Activated CD4-positive, CD25-positive, alpha-beta regulatory T cell treated with anti-CD3 and anti-CD28 coated beads, Interleukin-2, amount 50 U/mL, for 16 hours (primary cell): ENCODE data around the gene ATRN.

ENCODE experiments used
- DNase-seq: peaks from one replicate; pipeline ENCODE4 v3.0.0-alpha.2; 2020; ENCODE audit warnings: low read depth, low spot score

Gene ATRN

GRCh38 chr20:3622406-3622805, 151.6 kb downstream of the ATRN start:
- no peak for DNase-seq

GRCh38 chr20:3627476-3627875, 156.7 kb downstream of the ATRN start:
- DNase-seq: no peak

DNA sequence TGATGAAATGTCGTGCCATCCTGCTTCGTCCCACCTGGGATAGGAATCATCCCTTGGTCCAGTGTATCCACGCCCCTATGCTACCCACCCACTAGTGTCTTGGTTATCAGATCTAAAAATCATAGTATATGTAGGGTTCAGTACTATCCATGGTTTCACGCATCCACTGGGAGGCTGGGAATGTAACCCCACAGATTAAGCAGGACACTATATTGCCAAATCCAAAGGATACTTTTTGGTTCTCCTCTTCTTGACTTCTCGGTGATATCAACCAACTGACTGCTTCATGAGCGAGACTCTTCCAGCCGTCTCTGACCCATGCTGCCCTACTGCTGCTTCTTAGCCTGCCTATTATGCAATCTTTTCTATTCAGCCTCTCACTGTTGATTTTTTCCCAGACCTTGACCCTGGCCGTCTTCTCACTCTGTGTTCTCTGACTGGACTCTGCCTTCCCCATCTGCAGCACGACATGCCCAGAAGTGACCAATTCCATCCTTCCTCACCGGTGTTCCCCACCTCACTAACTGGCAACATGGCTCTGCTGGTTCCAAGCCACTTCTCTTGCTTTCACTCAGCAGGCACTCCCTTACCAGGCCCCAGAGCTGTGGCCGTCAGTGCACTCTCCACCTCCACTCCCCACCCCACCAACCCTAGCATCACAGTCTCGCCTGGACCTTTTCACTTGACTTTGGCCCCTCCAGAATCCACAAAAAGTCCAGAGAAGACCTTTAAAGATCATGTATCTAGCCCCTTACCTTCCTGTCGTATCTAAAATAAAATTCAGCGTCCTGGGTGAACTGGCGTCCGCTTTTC, 157.9 kb downstream of the ATRN start:
- no peak for DNase-seq

GRCh38 chr20:3629893-3630292, 159.1 kb downstream of the ATRN start:
- DNase-seq: no peak

GRCh38 chr20:3630429-3630828, 159.6 kb downstream of the ATRN start:
- no peak for DNase-seq

DNA sequence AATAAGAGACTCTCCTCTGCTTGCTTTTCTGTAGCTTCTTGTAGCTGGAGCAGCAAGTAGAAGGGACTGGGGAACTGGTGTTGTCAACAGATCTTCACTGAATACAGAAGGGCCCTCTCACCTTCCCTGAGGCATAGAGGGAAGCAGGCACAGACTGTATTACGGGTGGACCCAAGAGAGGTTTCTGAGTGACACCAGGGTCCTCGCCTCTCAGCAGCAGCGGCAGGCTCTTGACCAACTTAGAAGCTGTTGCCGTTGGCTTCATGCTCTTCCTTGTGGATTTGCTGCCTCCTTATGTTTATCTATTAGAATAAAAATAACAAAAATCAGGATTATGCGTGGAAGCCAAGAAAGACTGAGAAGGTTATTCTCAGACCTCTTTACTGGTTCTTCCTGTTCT, 160.7 kb downstream of the ATRN start:
- no peak for DNase-seq

DNA sequence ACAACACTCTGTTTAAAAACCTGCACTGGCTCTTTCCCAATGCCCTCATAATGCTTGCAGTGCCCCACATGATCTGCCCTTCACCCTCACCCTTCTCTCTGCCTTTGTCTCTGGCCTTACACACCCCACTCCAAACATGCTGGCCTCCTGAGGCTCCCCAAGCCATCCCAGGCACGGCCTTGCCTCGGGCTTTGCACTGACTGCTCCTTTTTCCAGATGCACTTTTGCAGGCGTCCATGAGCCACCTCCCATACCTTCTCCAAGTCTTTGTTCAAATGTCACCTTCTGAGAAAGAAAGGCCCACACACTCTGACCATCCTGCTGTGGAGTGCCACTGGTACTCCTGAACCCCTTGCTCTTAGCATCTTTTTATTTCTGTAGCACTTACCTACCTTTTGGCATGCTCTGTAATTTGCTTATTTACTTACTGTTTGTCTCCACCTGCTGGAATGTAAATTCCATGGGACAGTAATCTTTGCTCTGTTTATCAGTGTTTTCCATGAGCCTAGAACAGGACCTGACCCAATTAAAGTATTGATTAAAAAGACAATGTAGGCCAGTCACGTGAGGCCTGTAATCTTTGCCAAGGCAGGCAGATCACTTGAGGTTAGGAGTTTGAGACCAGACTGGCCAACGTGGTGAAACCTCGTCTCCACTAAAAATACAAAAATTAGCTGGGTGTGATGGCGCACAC, 161.6 kb downstream of the ATRN start:
- no peak for DNase-seq

DNA sequence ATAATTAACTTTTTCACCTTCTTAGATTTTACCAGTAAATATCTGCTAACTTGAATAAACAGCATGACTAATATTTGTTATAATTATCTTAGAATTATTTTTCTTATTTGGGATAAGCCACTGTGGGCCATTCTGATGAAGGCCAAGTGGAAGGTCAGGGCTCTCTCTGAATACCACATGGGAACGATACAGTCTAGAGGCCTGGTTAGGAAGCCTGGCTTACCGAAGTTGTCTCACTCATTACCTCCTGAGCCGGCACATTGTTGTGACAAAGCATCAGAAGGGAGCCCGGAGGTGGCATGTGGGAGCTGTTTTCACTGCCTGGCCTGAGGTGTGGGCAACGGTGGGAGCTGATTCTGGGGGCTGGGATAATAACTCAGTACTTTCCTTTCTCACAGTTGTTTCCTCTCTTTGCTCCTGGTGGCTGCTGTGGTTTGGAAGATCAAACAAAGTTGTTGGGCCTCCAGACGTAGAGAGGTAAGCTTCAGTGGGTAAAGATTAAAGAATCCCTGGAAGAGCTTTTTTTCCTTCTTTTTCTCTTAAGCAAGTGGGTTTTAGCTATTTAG, 163.2 kb downstream of the ATRN start:
- no peak for DNase-seq

- DNase-seq: no peak
Observed at GRCh38 chr20:3635346-3635745, 164.5 kb downstream of the ATRN start.

DNA sequence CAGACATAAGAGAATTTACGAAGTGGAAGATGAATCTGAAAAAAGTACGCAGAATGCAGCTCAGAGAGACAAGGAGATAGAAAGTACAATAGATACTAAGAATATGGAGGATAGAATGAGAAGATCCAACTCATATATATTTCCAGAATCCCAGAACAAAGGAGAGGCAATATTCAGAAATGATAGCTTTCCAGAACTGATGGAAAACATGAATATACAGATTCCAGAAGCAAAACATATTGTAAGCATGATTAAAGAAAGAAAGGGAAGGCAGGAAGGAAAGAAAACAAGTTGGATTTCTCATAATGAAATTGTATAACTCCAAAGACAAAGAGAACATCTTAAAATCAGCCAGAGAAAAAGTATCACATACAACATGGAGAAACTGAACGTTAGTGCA, 169.4 kb downstream of the ATRN start:
- no peak for DNase-seq

GRCh38 chr20:3645309-3646066, 174.7 kb downstream of the ATRN start:
- DNase-seq: no peak

GRCh38 chr20:3646067-3646440, 175.2 kb downstream of the ATRN start:
- no peak for DNase-seq

DNA sequence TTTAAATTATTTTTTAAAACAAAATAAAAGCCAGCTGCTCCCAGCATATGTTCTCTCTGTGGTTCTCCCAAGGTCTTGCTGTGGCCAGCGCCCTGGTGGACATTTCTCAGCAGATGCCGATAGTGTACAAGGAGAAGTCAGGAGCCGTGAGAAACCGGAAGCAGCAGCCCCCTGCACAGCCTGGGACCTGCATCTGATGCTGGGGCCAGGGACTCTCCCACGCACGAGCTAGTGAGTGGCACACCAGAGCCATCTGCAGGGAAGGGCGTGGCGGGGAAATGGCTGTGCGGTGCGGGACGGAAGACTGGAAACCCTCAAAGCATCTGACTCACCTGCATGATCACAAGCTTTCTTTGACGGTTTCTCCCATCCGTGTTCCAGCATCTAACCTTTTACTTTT, 175.8 kb downstream of the ATRN start:
- DNase-seq: no peak

DNA sequence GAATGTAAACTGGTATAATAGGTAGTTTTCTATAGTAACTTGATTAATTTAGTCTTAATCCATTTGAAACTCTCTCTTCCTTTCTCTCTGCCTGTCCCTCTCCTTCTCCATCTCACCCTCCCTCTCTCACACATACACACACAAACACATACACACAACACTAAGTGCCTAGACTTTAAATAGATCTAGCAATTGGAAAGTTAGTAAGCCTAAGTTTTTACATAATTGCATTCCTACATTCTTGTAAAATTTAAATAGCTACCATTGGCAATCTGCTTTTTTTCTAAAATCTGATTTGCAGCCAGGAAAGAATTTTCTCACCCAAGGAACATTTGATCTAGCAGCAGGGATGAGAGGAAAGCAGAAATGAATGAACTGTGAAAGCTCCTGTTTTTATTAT, 176.7 kb downstream of the ATRN start:
- no peak for DNase-seq

DNA sequence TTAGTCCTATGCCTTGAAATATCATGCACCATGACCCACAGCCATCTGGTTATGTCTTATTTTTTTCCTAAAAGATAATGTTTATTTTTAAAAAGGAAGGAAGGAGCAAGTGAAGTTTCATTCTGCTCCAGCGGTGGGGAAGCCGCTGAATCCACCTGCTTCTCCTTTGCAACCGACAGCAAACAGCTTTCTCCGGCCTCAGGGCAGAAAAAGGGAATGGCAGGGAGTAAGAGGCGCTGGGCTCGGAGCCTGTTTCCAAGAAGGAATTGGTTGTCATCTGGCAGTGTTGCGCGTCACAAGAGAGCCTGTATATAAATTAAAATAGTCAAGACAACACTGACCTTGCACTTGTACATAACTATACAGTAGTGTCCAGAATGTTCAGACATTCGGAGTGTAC, 178.1 kb downstream of the ATRN start:
- DNase-seq: no peak

- no peak for DNase-seq
Observed at GRCh38 chr20:3651204-3651962, 180.6 kb downstream of the ATRN start.

DNA sequence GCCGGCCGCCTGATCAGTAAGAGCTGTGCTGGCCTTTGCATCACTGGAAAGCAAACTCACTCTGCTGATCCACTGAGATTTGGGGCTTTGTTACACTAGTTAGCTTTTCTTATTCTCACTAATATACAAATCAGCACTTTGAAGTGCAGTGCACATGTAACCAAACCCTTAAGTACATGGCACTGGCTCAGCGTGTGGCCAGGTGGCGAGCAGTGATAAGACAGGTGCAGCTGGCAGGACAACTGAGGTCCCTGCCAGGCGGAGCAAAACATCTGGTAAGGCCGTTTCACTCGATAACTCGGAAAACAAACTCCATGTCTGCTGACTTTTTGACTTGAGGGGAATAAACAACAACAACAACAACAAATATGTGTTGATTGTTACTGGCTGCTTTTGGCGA, 181.4 kb downstream of the ATRN start:
- no peak for DNase-seq

- no peak for DNase-seq
Observed at GRCh38 chr20:3652676-3653596, 182.1 kb downstream of the ATRN start.

DNA sequence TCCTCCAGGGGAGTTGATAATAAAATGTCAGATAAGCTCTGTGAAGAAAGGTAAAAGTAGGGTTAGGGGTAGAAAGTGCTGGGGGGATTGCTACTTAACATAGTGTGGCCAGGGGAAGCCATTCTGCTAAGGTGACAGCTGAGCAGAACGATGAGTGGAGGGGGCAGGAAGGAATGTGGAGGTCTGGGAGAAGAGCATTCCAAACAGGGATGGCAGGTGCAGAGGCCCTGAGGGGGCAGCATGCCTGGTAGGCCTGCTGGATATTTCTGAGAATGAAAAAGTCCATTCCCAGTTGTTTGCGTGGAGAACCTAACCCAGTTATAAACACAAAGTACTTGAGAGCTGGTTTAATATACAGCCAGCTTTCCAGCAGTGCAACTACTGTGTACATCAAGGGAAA, 183.1 kb downstream of the ATRN start:
- no peak for DNase-seq

DNA sequence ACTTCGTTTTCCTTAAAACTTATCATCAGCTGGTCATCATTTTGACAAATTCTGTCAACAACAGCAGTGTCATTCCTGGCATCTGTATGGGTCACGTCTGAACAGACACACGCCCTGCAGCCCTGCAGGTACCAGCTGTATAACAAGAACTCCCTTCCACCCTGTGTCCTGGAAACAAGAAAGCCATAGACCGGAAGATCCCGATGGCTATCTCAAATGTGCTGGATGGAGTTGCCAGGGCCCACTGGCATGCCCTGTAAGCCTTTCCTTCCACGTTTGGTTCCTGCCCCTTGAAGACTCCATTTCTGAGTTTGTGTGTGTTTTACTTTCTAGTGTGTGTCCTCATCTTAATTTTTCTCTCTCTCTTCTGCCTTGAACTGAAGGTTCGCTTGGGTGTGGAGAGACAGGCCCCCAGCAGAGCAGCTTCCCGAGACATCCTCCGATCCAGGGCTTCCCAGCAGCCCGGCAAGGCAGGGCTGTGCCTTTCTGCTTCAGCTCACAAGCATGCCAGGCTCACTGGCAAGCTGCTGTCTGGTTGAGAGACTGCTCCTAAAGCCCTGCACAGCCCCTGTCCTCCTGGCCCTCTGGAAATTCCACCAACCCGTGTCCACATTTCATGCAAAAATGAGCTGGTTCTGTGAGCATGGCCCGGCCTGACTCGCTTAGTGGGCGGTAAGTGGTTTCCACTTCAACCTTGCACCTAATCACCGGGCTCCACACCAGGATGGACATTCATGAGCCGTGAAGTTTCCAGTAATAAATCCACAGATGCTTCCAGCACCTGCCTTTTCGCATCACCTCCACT, 183.7 kb downstream of the ATRN start:
- no peak for DNase-seq
